ENCODE results near the gene ZNF697.
"Not testable (repeated sequence)": the region's sequence is repeated elsewhere in the genome, so short reads cannot be mapped to it uniquely, and the experiment has no call there.

Gene ZNF697

DNA sequence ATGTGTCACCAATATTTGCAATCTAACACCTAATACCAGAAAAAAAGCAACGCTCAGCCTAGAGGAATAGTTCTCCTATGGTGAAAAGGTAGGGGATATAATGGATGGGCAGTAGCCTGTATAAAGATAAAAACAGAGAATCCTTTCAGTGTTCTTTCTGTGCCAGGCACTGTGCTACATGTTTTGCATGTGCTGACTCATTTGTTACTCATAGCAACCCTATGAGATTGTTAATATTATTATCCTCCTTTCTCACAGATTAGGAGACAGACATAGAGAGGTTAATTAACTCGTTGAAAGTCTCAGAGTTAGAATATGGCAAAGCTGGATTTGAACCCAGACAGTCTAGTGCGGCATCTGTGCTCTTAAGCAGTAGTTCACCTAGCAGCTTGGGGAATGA, 45.3 kb downstream of the ZNF697 start:
- DNase-seq (ENCODE audit: low read depth in 2 of 2): not testable (repeated sequence)

GRCh38 chr1:119602169-119602568, 45.9 kb downstream of the ZNF697 start:
- no peak for DNase-seq (ENCODE audit: low read depth in 2 of 2)

DNA sequence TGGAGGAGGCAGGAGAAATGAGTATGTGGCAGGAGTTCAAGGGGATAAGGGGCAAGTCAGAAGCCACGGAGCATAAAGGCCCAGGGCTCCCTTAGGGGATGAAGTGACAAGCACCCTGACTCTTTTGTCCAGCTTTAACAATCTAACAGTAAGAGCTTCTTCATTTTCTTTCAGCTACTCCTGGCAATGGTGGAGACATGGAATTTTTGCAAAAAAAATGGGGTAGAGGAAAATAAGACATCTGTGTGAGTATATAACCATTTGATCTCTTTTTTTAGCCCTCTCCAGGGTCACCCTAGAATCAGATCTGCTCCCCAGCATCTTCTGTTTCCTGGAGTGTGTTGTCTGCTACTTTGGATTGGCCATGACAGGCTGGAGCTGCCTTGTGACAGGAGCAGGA, 47.1 kb downstream of the ZNF697 start:
- no peak for DNase-seq (ENCODE audit: low read depth in 2 of 2)

DNA sequence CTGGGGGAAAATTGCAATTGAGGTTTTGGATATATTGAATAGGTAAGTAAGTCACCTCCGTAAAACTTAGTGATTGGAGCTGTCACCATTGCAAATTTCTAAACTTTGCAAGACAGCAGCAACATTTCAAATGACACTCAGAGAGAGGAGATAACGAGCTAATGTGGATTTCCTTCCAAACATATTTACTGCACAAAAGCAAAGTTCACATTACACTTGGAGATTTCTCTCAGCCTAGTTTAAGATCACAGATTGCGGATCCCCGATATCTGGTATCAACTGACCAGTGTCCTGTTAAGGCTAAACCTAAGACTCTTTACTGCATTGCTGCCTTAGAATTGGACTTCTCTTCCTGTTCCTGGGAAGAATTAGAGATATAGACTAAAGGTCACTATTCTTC, 47.5 kb downstream of the ZNF697 start:
- no peak for DNase-seq (ENCODE audit: low read depth in 2 of 2)

DNA sequence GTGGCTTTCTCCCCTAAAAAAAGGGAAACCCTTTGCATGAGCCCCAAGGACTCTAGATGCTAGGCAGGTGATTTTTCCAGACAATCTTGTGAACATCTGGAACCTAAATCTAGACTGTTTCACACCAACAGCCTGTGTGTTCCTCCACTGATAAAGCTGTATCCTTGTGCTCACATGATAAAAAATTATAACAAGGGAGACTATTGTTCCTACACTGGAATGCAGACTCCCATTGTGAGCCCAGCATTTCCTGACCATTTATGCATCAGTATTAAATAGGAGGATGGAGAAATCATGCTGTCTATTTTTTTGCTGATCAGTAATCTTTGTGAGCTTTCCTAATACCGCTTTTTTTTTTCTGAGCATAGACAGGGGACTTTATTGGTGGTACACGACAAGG, 52.5 kb downstream of the ZNF697 start:
- DNase-seq (ENCODE audit: low read depth in 2 of 2): no peak

DNA sequence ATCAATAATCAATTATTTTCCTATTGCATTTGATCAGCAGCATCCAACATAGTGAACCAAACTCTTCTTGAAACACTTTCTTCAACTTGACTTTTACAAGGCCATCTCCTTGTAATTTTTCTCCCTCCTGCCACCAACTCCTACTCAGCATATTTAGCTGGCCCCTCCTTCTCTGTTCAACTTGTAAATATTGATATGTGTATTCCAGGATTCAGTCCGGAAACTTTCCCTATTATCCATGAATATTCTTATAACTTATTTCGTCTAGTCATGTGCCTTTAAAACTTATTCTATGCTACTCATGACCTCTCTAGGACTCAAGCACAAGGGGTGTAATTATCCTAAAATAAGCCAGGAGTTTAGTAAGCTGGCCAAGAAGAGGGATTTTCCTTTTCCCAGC, 52.9 kb downstream of the ZNF697 start:
- no peak for DNase-seq (ENCODE audit: low read depth in 2 of 2)

GRCh38 chr1:119594376-119594775, 53.7 kb downstream of the ZNF697 start:
- DNase-seq (ENCODE audit: low read depth in 2 of 2): peak; percentile 17 to 21

- no peak for DNase-seq (ENCODE audit: low read depth in 2 of 2)
Observed at GRCh38 chr1:119593805-119594204, 54.3 kb downstream of the ZNF697 start.

- DNase-seq (ENCODE audit: low read depth in 2 of 2): no peak
Observed at GRCh38 chr1:119590393-119590792, 57.7 kb downstream of the ZNF697 start.

- DNase-seq (ENCODE audit: low read depth in 2 of 2): no peak
Observed at GRCh38 chr1:119588621-119589020, 59.4 kb downstream of the ZNF697 start.

- no peak for DNase-seq (ENCODE audit: low read depth in 2 of 2)
Observed at GRCh38 chr1:119587341-119587740, 60.7 kb downstream of the ZNF697 start.

- DNase-seq (ENCODE audit: low read depth in 2 of 2): not testable (repeated sequence)
Observed at GRCh38 chr1:119585801-119586200, 62.3 kb downstream of the ZNF697 start.

DNA sequence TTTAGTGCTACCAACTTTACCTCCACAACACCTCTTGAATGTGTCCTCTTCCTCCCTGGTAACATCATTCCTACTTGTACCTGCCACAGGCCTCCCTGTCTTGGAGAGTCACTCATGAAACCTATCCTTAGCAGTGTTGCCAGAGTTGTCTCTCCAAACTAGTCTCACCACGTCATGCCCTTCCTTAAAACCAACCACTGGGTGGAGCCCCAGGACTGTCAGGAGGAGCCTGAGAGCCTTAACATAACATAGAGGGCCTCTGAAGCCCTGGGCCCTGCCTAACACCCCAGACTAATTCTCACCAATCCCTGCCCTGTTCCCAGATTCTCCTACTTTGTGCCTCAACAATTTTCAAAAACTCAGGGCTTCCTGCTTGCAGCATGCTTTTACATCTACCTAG, 65.3 kb downstream of the ZNF697 start:
- peak; percentile 7 to 9 for DNase-seq (ENCODE audit: low read depth in 2 of 2)

GRCh38 chr1:119581076-119581475, 67.0 kb downstream of the ZNF697 start:
- not testable (repeated sequence) for DNase-seq (ENCODE audit: low read depth in 2 of 2)

DNA sequence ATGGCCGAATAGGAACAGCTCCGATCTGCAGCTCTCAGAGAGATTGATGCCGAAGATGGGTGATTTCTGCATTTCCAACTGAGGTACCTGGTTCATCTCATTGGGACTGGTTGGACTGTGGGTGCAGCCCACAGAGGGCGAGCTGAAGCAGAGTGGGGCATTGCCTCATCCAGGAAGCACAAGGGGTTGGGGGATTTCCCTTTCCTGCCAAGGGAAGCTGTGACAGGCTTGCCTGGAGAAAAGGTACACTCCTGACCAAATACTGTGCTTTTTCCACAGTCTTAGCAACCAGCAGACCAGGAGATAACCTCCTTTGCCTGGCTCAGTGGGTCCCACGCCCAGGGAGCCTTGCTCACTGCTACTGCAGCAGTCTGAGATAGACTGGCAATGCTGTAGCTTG, 74.2 kb downstream of the ZNF697 start:
- no peak for DNase-seq (ENCODE audit: low read depth in 2 of 2)

DNA sequence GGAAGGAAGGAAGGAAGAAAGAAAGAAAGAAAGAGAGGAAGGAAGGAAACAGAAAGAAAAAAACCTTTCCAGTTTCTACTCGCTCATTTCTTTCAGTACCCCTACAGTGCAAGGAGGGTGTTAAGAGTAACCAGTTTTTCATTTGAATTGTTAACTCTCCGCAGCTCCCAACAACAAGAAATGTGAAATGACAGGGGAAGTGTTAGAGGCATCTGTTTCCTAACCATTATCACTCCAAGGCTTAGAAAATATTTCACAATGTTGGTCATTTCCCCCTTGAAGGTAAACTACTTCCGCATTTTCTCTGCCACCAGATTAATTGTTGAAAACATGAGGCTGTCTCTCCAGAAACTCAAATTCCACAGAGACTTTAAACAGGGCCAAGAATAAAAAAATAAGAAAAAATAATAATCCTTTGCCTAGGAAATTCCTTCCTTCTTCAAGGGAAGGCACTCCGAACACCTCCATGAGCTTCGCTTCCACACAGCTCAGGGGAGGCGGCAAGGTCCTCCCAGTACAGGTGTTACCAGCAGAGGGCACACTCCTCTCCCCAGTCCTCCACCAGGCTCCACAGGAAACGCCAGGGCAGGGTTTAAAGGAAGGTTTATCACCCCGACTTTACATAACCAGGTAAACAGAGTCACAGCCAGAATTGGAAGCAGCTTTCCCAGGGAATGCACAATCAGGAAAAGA, 78.0 kb downstream of the ZNF697 start:
- DNase-seq (ENCODE audit: low read depth in 2 of 2): not testable (repeated sequence)
